ENCODE data around the gene ENTPD6.

Gene ENTPD6

GRCh38 chr20:25212242-25212641 is 16.7 kb downstream of the ENTPD6 start:
- H3K27ac ChIP-seq: no peak overlapping the region
- no peak for DNase-seq
- H3K36me3 ChIP-seq: peaks cover 61% of the 10 kb centered on the region
- no peak overlapping the region for H3K4me3 ChIP-seq (ENCODE audit: low read depth, low read length)
- H3K27me3 ChIP-seq (ENCODE audit: insufficient read depth, low read depth, severe bottlenecking): no peaks in the 10 kb centered on the region
- no peak for TF ChIP-seq CTCF (IDR thresholded peaks at IDR 0.05; ENCODE audit: low read depth, low read length)
- no peaks in the 10 kb centered on the region for H3K9me3 ChIP-seq (ENCODE audit: severe bottlenecking)

GRCh38 chr20:25213566-25214425 is 18.3 kb downstream of the ENTPD6 start:
- no peak for TF ChIP-seq CTCF (IDR thresholded peaks at IDR 0.05; ENCODE audit: low read depth, low read length)
- peaks cover 71% of the 10 kb centered on the region for H3K36me3 ChIP-seq
- H3K9me3 ChIP-seq (ENCODE audit: severe bottlenecking): no peaks in the 10 kb centered on the region
- no peaks in the 10 kb centered on the region for H3K27me3 ChIP-seq (ENCODE audit: insufficient read depth, low read depth, severe bottlenecking)
- peak overlapping the region; percentile 66 for H3K27ac ChIP-seq
- no peak overlapping the region for H3K4me3 ChIP-seq (ENCODE audit: low read depth, low read length)
- no peak for DNase-seq

GRCh38 chr20:25214426-25214790 is 18.9 kb downstream of the ENTPD6 start:
- H3K27ac ChIP-seq: peak overlapping the region; percentile 66
- no peaks in the 10 kb centered on the region for H3K27me3 ChIP-seq (ENCODE audit: insufficient read depth, low read depth, severe bottlenecking)
- no peaks in the 10 kb centered on the region for H3K9me3 ChIP-seq (ENCODE audit: severe bottlenecking)
- no peak overlapping the region for H3K4me3 ChIP-seq (ENCODE audit: low read depth, low read length)
- peak; percentile 81 for DNase-seq
- H3K36me3 ChIP-seq: peaks cover 77% of the 10 kb centered on the region
- no peak for TF ChIP-seq CTCF (IDR thresholded peaks at IDR 0.05; ENCODE audit: low read depth, low read length)

- Histone ChIP-seq H3K36me3 (peaks cover 79% of the 10 kb centered on the region), H3K4me3 (ENCODE audit: low read depth, low read length) (no peak overlapping the region), H3K9me3 (ENCODE audit: severe bottlenecking) (no peaks in the 10 kb centered on the region), H3K27ac (no peak overlapping the region; the same call in 1 of the 2 replicates), H3K27me3 (ENCODE audit: insufficient read depth, low read depth, severe bottlenecking) (no peaks in the 10 kb centered on the region)
- no peak for TF ChIP-seq CTCF (IDR thresholded peaks at IDR 0.05; ENCODE audit: low read depth, low read length)
- no peak for DNase-seq
Measured at GRCh38 chr20:25214819-25215218, 19.3 kb downstream of the ENTPD6 start.

- TF ChIP-seq CTCF (IDR thresholded peaks at IDR 0.05; ENCODE audit: low read depth, low read length): no peak
- Histone ChIP-seq H3K27ac (no peak overlapping the region), H3K4me3 (ENCODE audit: low read depth, low read length) (no peak overlapping the region), H3K9me3 (ENCODE audit: severe bottlenecking) (no peaks in the 10 kb centered on the region), H3K36me3 (peaks cover 76% of the 10 kb centered on the region), H3K27me3 (ENCODE audit: insufficient read depth, low read depth, severe bottlenecking) (no peaks in the 10 kb centered on the region)
- no peak for DNase-seq
Measured at GRCh38 chr20:25215521-25215920, 20.0 kb downstream of the ENTPD6 start.

Data from WERI-Rb-1 (cell line).